Mesendoderm (in vitro differentiated cells): Measurements from ENCODE around the gene RYR2.

Experiments used
- DNase-seq: peaks from one replicate; pipeline ENCODE4 v3.0.0; 2013
- H2AK5ac ChIP-seq: 2 replicates; pipeline ENCODE4 v1.6.1; 2013; ENCODE audit warnings: low read length, inconsistent platforms
- H2BK120ac ChIP-seq: 2 replicates; pipeline ENCODE4 v1.6.1; 2013; ENCODE audit warnings: low read depth, mild to moderate bottlenecking, low read length, moderate library complexity, mixed read lengths
- H2BK15ac ChIP-seq: replicated peaks from 2 replicates; pipeline ENCODE4 v1.6.1; 2013; ENCODE audit warnings: low read depth, mild to moderate bottlenecking, moderate library complexity
- H2BK5ac ChIP-seq: 2 replicates; pipeline ENCODE4 v1.6.1; 2013; ENCODE audit warnings: low read length, inconsistent platforms
- H3K18ac ChIP-seq: 2 replicates; pipeline ENCODE4 v1.6.1; 2013; ENCODE audit warnings: mild to moderate bottlenecking, low read length, mixed read lengths
- H3K23ac ChIP-seq: one replicate; pipeline ENCODE4 v1.6.1; 2013; ENCODE audit warnings: low read length
- H3K27ac ChIP-seq: 2 replicates; pipeline ENCODE4 v1.5.1; 2013; ENCODE audit warnings: low read depth, mild to moderate bottlenecking, inconsistent platforms, low read length, moderate library complexity
- H3K27me3 ChIP-seq: 2 replicates; pipeline ENCODE4 v1.6.1; 2013; ENCODE audit warnings: low read length, control low read depth, mild to moderate bottlenecking, inconsistent platforms; ENCODE audit not compliant: insufficient read depth, poor library complexity
- H3K36me3 ChIP-seq: 2 replicates; pipeline ENCODE4 v1.6.1; 2013; ENCODE audit warnings: low read length, inconsistent platforms; ENCODE audit not compliant: control insufficient read depth, insufficient read depth
- H3K4ac ChIP-seq: one replicate; pipeline ENCODE4 v1.6.1; 2013; ENCODE audit warnings: low read depth, mild to moderate bottlenecking, low read length, moderate library complexity
- H3K4me1 ChIP-seq: 2 replicates; pipeline ENCODE4 v1.6.1; 2013; ENCODE audit warnings: low read depth, low read length, inconsistent platforms; ENCODE audit not compliant: control insufficient read depth
- H3K4me2 ChIP-seq: 2 replicates; pipeline ENCODE4 v1.6.1; 2013; ENCODE audit warnings: low read length
- H3K4me3 ChIP-seq: 2 replicates; pipeline ENCODE4 v1.5.1; 2013; ENCODE audit warnings: mild to moderate bottlenecking, low read length
- H3K56ac ChIP-seq: one replicate; pipeline ENCODE4 v1.6.1; 2013; ENCODE audit warnings: low read length
- H3K79me1 ChIP-seq: 2 replicates; pipeline ENCODE4 v1.6.1; 2013; ENCODE audit warnings: low read length, inconsistent platforms
- H3K79me2 ChIP-seq: 2 replicates; pipeline ENCODE4 v1.6.1; 2013; ENCODE audit warnings: mild to moderate bottlenecking, low read length; ENCODE audit not compliant: control insufficient read depth, insufficient read depth
- H3K9ac ChIP-seq: 2 replicates; pipeline ENCODE4 v1.6.1; 2013; ENCODE audit warnings: low read length, inconsistent platforms
- H4K5ac ChIP-seq: one replicate; pipeline ENCODE4 v1.6.1; 2013; ENCODE audit warnings: low read length
- H4K8ac ChIP-seq: one replicate; pipeline ENCODE4 v1.6.1; 2013; ENCODE audit warnings: low read depth, mild to moderate bottlenecking, control low read depth, low read length, moderate library complexity
- WGBS: extraction: QIAGEN DNeasy Blood & Tissue Kit; methylation state at CpG from one replicate; pipeline ENCODE4 v1.1.7; 2013; ENCODE audit warnings: low lambda C conversion rate, missing lambda C conversion rate; ENCODE audit not compliant: insufficient coverage; ENCODE audit errors: extremely low coverage; 5-methylcytosine and 5-hydroxymethylcytosine counted together

The RYR2 gene

DNA sequence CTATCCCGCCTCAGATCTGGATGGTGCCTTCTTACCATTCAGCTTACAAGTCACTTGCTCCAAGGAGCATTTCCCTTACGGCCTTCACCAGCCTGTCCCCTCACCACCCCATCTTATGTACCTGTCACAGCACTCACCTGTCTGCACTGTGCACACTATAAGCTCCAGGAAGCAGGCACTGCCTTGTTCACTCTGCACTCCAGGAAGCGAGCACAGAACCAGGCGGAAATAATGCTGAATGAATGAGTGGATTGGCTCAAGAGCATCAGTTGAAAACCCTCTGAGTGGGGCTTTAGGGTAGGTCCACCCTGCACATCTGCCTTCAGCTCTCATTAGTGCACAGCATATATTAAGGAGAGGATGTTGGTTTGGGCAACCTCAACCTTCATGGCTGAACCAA, 8.9 kb upstream of the RYR2 start:
- H3K23ac ChIP-seq = no peak overlapping the region
- no peak overlapping the region for H3K56ac ChIP-seq
- H3K27me3 ChIP-seq = no peaks in the 10 kb centered on the region
- H3K4me3 ChIP-seq = no peak overlapping the region
- H3K4me1 ChIP-seq = peaks cover 10% of the 10 kb centered on the region
- H3K27ac ChIP-seq = no peak overlapping the region
- no peak overlapping the region for H2BK15ac ChIP-seq
- no peak for DNase-seq
- no peaks in the 10 kb centered on the region for H3K79me1 ChIP-seq
- no peak overlapping the region for H4K8ac ChIP-seq
- no peaks in the 10 kb centered on the region for H3K79me2 ChIP-seq
- no peak overlapping the region for H2BK120ac ChIP-seq
- peak overlapping the region; percentile 10 for H3K4ac ChIP-seq
- H3K36me3 ChIP-seq = no peaks in the 10 kb centered on the region
- no CpG with 5 or more reads among the region's 4 CpGs for WGBS
- H3K4me2 ChIP-seq = no peak overlapping the region
- H2AK5ac ChIP-seq = peak overlapping the region; percentile 19
- H3K9ac ChIP-seq = no peak overlapping the region
- no peak overlapping the region for H2BK5ac ChIP-seq
- H3K18ac ChIP-seq = no peak overlapping the region
- no peak overlapping the region for H4K5ac ChIP-seq

DNA sequence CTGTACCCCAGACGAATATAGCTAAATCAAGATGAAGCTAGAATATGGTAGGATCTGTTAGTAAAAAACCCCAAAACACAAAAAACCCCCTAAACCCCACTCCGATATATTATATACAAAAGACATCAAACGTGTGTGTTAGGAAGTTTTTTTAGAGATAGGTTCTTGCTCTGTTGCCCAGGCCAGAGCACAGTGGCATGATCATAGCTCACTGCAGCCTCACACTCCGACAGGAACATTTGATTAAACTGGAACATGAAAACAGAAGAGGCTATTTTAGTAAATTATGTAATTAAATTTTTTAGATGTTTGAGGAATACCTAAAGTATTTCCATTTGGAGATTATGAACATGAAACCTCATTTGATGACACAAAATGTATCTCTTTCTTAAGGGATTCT, 8.2 kb upstream of the RYR2 start:
- DNase-seq = no peak
- no peaks in the 10 kb centered on the region for H3K27me3 ChIP-seq
- H3K23ac ChIP-seq = no peak overlapping the region
- H4K8ac ChIP-seq = no peak overlapping the region
- peaks cover 10% of the 10 kb centered on the region for H3K4me1 ChIP-seq
- no peak overlapping the region for H4K5ac ChIP-seq
- no peak overlapping the region for H3K4ac ChIP-seq
- no peak overlapping the region for H3K4me2 ChIP-seq
- no peak overlapping the region for H3K9ac ChIP-seq
- H3K4me3 ChIP-seq = no peak overlapping the region
- H3K79me1 ChIP-seq = no peaks in the 10 kb centered on the region
- H3K18ac ChIP-seq = no peak overlapping the region
- no peak overlapping the region for H2BK120ac ChIP-seq
- no CpG with 5 or more reads among the region's 4 CpGs for WGBS
- no peak overlapping the region for H2BK5ac ChIP-seq
- no peak overlapping the region for H2AK5ac ChIP-seq
- H3K36me3 ChIP-seq = no peaks in the 10 kb centered on the region
- no peaks in the 10 kb centered on the region for H3K79me2 ChIP-seq
- no peak overlapping the region for H3K27ac ChIP-seq
- no peak overlapping the region for H2BK15ac ChIP-seq
- no peak overlapping the region for H3K56ac ChIP-seq

DNA sequence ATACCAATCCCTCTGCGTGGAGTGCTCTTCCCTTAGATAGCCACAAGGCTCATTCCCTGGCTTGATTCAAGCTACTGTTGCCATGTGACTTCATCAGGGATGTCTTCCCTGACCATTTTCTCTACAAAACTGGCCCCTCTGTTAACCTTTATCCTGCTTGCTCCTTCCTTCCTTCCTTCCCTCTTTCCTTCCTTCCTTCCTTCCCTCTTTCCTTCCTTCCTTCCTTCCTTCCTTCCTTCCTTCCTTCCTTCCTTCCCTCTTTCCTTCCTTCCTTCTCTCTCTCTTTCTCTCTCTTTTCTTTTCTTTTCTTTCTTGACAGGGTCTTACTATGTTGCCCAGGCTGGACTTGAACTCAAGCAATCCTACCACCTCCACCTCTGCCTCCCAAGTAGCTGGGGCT, 6.2 kb upstream of the RYR2 start:
- H3K36me3 ChIP-seq = no peaks in the 10 kb centered on the region
- DNase-seq = no peak
- H3K27me3 ChIP-seq = no peaks in the 10 kb centered on the region
- no peak overlapping the region for H3K56ac ChIP-seq
- H4K8ac ChIP-seq = no peak overlapping the region
- H3K27ac ChIP-seq = no peak overlapping the region
- no CpG with 5 or more reads among the region's 1 CpG for WGBS
- H3K4me3 ChIP-seq = no peak overlapping the region
- no peak overlapping the region for H3K9ac ChIP-seq
- H4K5ac ChIP-seq = no peak overlapping the region
- no peak overlapping the region for H3K4ac ChIP-seq
- no peak overlapping the region for H3K4me2 ChIP-seq
- no peaks in the 10 kb centered on the region for H3K79me2 ChIP-seq
- no peak overlapping the region for H2BK5ac ChIP-seq
- no peaks in the 10 kb centered on the region for H3K79me1 ChIP-seq
- peaks cover 10% of the 10 kb centered on the region for H3K4me1 ChIP-seq
- H3K18ac ChIP-seq = no peak overlapping the region
- no peak overlapping the region for H3K23ac ChIP-seq
- H2BK15ac ChIP-seq = no peak overlapping the region
- H2AK5ac ChIP-seq = no peak overlapping the region
- H2BK120ac ChIP-seq = no peak overlapping the region

DNA sequence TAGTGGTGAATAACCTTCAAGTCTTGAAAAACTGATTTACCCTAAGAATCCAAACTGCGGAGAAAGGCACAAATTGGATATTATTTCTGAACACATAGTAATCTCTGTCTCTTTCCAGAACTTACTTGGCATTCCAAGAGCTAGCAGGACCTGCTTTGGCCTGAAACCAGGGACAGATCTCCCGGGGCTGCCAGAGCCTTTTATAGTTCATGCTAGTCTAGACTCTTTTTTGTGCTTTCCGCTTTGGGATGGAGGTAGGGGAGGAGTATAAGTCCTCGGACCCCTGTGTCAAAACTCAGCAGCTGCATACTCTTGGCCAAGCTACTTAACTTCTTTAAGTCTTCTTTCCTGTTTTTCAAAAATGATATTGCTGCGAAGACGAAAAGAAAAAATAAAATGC, 3.8 kb upstream of the RYR2 start:
- no peak overlapping the region for H3K4ac ChIP-seq

DNA sequence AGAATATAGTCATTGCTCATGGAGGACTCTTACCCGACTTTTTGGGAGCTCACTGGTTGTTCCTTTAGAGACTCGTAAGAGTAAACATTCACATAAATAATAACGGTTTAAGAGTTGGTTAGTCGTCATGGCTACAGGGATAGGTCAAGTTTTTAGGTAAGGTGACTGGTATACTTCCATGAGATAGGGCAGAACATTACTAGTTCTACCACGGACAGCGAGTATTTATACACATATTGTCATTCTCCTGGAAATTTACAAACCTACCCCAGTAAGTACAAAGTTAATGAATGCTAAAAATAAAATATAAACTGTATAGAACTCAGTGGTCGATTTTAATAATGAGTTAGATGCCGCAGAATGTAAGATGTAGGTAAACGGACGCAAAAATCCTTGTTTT, 1.2 kb upstream of the RYR2 start:
- Histone ChIP-seq H4K8ac (no peak overlapping the region), H3K56ac (no peak overlapping the region), H3K36me3 (no peaks in the 10 kb centered on the region), H3K79me1 (peaks cover 3% of the 10 kb centered on the region), H3K4me2 (no peak overlapping the region), H2BK120ac (no peak overlapping the region), H3K27ac (no peak overlapping the region), H3K18ac (no peak overlapping the region), H3K9ac (no peak overlapping the region), H3K23ac (no peak overlapping the region), H2BK5ac (no peak overlapping the region), H3K79me2 (peaks cover 21% of the 10 kb centered on the region), H4K5ac (no peak overlapping the region), H3K4me1 (peaks cover 5% of the 10 kb centered on the region), H3K4ac (no peak overlapping the region), H3K27me3 (no peaks in the 10 kb centered on the region), H3K4me3 (no peak overlapping the region), H2BK15ac (no peak overlapping the region), H2AK5ac (no peak overlapping the region)
- no peak for DNase-seq
- 100% methylated on average over 3 of the region's 10 CpGs for WGBS

More for the DNA sequence above, 3.8 kb upstream of the RYR2 start:
- H3K23ac ChIP-seq = no peak overlapping the region
- peak overlapping the region; percentile 12 for H3K18ac ChIP-seq
- peaks cover 8% of the 10 kb centered on the region for H3K79me2 ChIP-seq
- no peak overlapping the region for H3K4me2 ChIP-seq
- no peaks in the 10 kb centered on the region for H3K27me3 ChIP-seq
- no peak overlapping the region for H2BK120ac ChIP-seq
- no peak overlapping the region for H2BK5ac ChIP-seq
- no peaks in the 10 kb centered on the region for H3K36me3 ChIP-seq
- H3K4me3 ChIP-seq = no peak overlapping the region
- DNase-seq = no peak
- H3K79me1 ChIP-seq = peaks cover 3% of the 10 kb centered on the region
- no peak overlapping the region for H4K8ac ChIP-seq
- no peak overlapping the region for H3K56ac ChIP-seq
- H4K5ac ChIP-seq = no peak overlapping the region
- WGBS = no CpG with 5 or more reads among the region's 6 CpGs
- H3K4me1 ChIP-seq = no peaks in the 10 kb centered on the region
- no peak overlapping the region for H2BK15ac ChIP-seq
- H3K27ac ChIP-seq = no peak overlapping the region
- no peak overlapping the region for H3K9ac ChIP-seq
- no peak overlapping the region for H2AK5ac ChIP-seq

DNA sequence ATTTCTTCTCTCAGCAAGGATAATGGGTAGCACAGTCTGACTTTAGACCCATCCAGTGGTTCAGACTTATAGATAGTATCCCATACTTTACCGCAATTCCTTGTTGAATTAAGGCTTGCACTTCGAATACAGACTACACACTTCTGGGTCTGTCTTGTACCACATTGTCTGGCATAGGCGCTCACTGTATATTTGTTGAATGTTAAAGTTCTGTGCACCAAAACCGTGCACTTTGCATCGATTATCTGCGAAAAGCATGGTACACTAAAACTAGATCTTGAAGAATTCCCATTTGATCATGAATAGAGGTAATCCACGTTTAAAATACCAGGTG, 556 bp upstream of the RYR2 start:
- peaks cover 3% of the 10 kb centered on the region for H3K79me1 ChIP-seq
- peaks cover 26% of the 10 kb centered on the region for H3K79me2 ChIP-seq
- H3K9ac ChIP-seq = no peak overlapping the region
- H3K4me3 ChIP-seq = no peak overlapping the region
- no peak overlapping the region for H2BK120ac ChIP-seq
- no peak overlapping the region for H3K18ac ChIP-seq
- no peak overlapping the region for H4K5ac ChIP-seq
- H2BK15ac ChIP-seq = no peak overlapping the region
- H3K4me2 ChIP-seq = no peak overlapping the region
- no CpG with 5 or more reads among the region's 7 CpGs for WGBS
- H4K8ac ChIP-seq = no peak overlapping the region
- no peaks in the 10 kb centered on the region for H3K27me3 ChIP-seq
- H3K4ac ChIP-seq = no peak overlapping the region
- H2BK5ac ChIP-seq = no peak overlapping the region
- no peak overlapping the region for H3K27ac ChIP-seq
- no peaks in the 10 kb centered on the region for H3K36me3 ChIP-seq
- H3K56ac ChIP-seq = peak overlapping the region; percentile 69
- H3K23ac ChIP-seq = no peak overlapping the region
- no peak overlapping the region for H2AK5ac ChIP-seq
- no peak for DNase-seq
- peaks cover 5% of the 10 kb centered on the region for H3K4me1 ChIP-seq
